Heart right ventricle (tissue), 16 donors: Measurements from ENCODE around the gene DDIT4. TPM values are rescaled to one million over a fixed set of nuclear protein-coding genes. Genes with fewer than 3 reads are reported as not detected.

Experiments
- ATAC-seq, 8 donors: fragments of 200-7000 bp; cut with Tn5 transposase; one replicate each; pipeline ENCODE4 v1.9.1; 2020; ENCODE audit warnings: mild to moderate bottlenecking in 8 of 8, moderate library complexity in 8 of 8, moderate number of reproducible peaks in 1 of 8
- DNase-seq, 2 donors: peaks; one replicate each; pipeline ENCODE4 v3.0.0-alpha.2; 2020
- H3K27ac ChIP-seq, 10 donors: fragments of 200-600 bp; sonication (generic) in 2 of 10; one replicate each; pipeline versions ENCODE4 v1.5.0 to v1.8.0; 2020 to 2022; ENCODE audit warnings: mild to moderate bottlenecking in 3 of 10
- H3K27me3 ChIP-seq, 7 donors: fragments of 200-600 bp; one replicate each; pipeline ENCODE4 v1.8.0; 2021 to 2022; ENCODE audit warnings: mild to moderate bottlenecking in 2 of 7
- H3K36me3 ChIP-seq, 9 donors: fragments of 200-600 bp; sonication (generic) in 1 of 9; one replicate each; pipeline versions ENCODE4 v1.5.0 to v1.8.0; 2020 to 2022; ENCODE audit warnings: mild to moderate bottlenecking in 2 of 9
- H3K4me1 ChIP-seq, 9 donors: fragments of 200-600 bp; sonication (generic) in 1 of 9; one replicate each; pipeline versions ENCODE4 v1.5.0 to v1.8.0; 2020 to 2022; ENCODE audit warnings: mild to moderate bottlenecking in 4 of 9
- H3K4me3 ChIP-seq, 10 donors: fragments of 200-600 bp; sonication (generic) in 2 of 10; one replicate each; pipeline versions ENCODE4 v1.5.0 to v1.8.0; 2020 to 2022; ENCODE audit warnings: mild to moderate bottlenecking in 7 of 10, moderate library complexity in 2 of 10
- H3K9me3 ChIP-seq, 11 donors: fragments of 200-600 bp in 10 of 11; sonication (generic) in 2 of 11; one replicate each; pipeline versions ENCODE4 v1.5.0 to v1.8.0; 2013 to 2022; ENCODE audit warnings: mild to moderate bottlenecking in 2 of 11, control low read depth in 1 of 11, moderate library complexity in 1 of 11
- WGBS, 2 donors: extraction: QIAGEN DNeasy Blood & Tissue Kit; methylation state at CpG; one replicate each; pipeline ENCODE4 v1.1.7; 2013; ENCODE audit warnings: inconsistent platforms in 1 of 2; 5-methylcytosine and 5-hydroxymethylcytosine counted together
- intact Hi-C, 10 donors: fragments of 100-400 bp; cut with DNase I; formaldehyde crosslinking; loops; one replicate each; pipeline versions ENCODE4 v1.11.1 to v1.14.2; 2022
- polyA plus RNA-seq, 2 donors: library from polyadenylated mRNA; stranded (reverse); fragments of 200-250 nt; gene quantifications; one replicate each; pipeline ENCODE4 v1.2.3, GENCODE V29; 2013
- total RNA-seq, 10 donors: library from RNA; stranded (reverse); fragmentation: NEBNext Ultra II Directional in 3 of 10; extraction: Animal tissue kit (Norgen Biotek cat#: 25700) in 3 of 10; gene quantifications; one replicate each; pipeline versions ENCODE4 v1.2.1 to v1.2.4, GENCODE V29; 2021 to 2023
- TF ChIP-seq, protein P1 (sequence below), 9 donors: fragments of 200-600 bp; sonication (generic) in 2 of 9; IDR thresholded peaks; one replicate each; pipeline versions ENCODE4 v1.5.0 to v1.8.0; 2021 to 2022; ENCODE audit warnings: antibody characterized with exemption in 9 of 9, mild to moderate bottlenecking in 5 of 9, moderate library complexity in 1 of 9
- donor health status: Arrhythmogenic right ventricular cardiomyopathy.
- donor health status: ischemic (EF 13 %, LVEDD 7.1; RV severe dilation, severe dysfunction).
- donor health status: healthy with polysubstance abuse.
- donor health status: DM: no; HTN: yes; CAD: no.
- donor health status: DM: no; HTN: no; CAD: no.
- donor health status: ischemic (EF 25% LVEDD 6.9; RV normal size, moderate dysfunction).
- donor health status: ischemic (EF 25% LVEDD 5.7; RV mildly dilated, moderate dysfunction).
- donor health status: healthy.
- donor health status: DM: yes; HTN: yes; CAD: no.
- donor health status: Ischemic cardiomyopathy.
- donor health status: ischemic (EF 35%, LVEDD 5.7; RV mildly dilated, moderate dysfunction).
- donor health status: nonischemic (EF 11% LVEDD 7.7; RV severe dilation, severe dysfunction).
- donor health status: DM: yes; HTN: yes; CAD: no.
- donor health status: PGD.
- donor health status: ischemic (EF 29% LVEDD 5.4; RV normal size, mild dysfunction).
- donor health status: nonischemic (EF 23%, LVEDD 6.1; RV moderate dilation, normal function).

The DDIT4 gene
- total and polyA plus RNA-seq, 12 donors = 13.6 to 135 (median 39.6) TPM

- intact Hi-C loops = loop anchor here in 7 of 10 donors (5.0 to 10.0 kb wide), 9 partner anchors 93 to 273 kb away; partner anchors contain the start of gene CHST3 (in 1 of the 7)
- TF ChIP-seq, protein P1, sequence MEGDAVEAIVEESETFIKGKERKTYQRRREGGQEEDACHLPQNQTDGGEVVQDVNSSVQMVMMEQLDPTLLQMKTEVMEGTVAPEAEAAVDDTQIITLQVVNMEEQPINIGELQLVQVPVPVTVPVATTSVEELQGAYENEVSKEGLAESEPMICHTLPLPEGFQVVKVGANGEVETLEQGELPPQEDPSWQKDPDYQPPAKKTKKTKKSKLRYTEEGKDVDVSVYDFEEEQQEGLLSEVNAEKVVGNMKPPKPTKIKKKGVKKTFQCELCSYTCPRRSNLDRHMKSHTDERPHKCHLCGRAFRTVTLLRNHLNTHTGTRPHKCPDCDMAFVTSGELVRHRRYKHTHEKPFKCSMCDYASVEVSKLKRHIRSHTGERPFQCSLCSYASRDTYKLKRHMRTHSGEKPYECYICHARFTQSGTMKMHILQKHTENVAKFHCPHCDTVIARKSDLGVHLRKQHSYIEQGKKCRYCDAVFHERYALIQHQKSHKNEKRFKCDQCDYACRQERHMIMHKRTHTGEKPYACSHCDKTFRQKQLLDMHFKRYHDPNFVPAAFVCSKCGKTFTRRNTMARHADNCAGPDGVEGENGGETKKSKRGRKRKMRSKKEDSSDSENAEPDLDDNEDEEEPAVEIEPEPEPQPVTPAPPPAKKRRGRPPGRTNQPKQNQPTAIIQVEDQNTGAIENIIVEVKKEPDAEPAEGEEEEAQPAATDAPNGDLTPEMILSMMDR (IDR thresholded peaks at IDR 0.05) = no peak
Observed at GRCh38 chr10:72227826-72228225, 45.9 kb upstream of the DDIT4 start.

DNA sequence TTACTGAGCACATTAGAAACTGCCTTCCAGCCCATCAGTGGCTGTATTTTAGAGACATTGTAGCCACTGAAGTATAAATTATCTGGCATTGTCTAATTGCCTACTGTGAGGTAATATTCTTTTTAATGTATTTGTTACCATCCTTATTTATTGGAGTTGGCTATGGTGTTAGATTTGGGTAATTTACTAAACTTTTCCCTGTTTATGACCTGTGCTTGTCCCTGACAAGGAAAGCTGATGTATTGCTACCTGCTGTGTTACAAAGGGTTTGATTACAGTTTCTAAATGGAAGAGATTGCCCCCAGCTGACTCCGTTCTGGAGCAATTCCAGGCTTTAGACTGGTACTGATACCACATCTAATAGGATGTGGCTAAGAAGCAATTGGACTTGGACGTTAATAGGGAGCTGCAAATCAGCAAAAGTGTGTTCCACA lies 45.4 kb upstream of the DDIT4 start:
- no peaks in the 10 kb centered on the region for H3K9me3 ChIP-seq
- DNase-seq (no peak), ATAC-seq (no peak)
- TF ChIP-seq, protein P1 (IDR thresholded peaks at IDR 0.05) = no peak
- WGBS, 2 donors = 55 to 60% methylated on average over 2 of the region's 2 CpGs
- peaks cover 0 to 50% (median 32%) of the 10 kb centered on the region in 9 donors for H3K4me1 ChIP-seq
- H3K27me3 ChIP-seq = no peaks in the 10 kb centered on the region
- H3K27ac ChIP-seq = peak overlapping the region in 4 of 10 donors; percentile 24 to 51 (median 43)
- no peak overlapping the region for H3K4me3 ChIP-seq
- peaks cover 0 to 96% (median 13%) of the 10 kb centered on the region in 9 donors for H3K36me3 ChIP-seq
- intact Hi-C loops = loop anchor here in 7 of 10 donors (5.0 to 10.0 kb wide), 9 partner anchors 94 to 274 kb away; partner anchors contain the start of gene CHST3 (in 1 of the 7)

More at GRCh38 chr10:72227826-72228225, 45.9 kb upstream of the DDIT4 start:
- Histone ChIP-seq H3K36me3 (peaks cover 0 to 91% (median 9%) of the 10 kb centered on the region in 9 donors), H3K9me3 (no peaks in the 10 kb centered on the region), H3K27me3 (no peaks in the 10 kb centered on the region), H3K27ac (peak overlapping the region in 2 of 10 donors; percentile 24 to 49), H3K4me1 (peaks cover 0 to 55% (median 37%) of the 10 kb centered on the region in 9 donors), H3K4me3 (no peak overlapping the region)
- DNase-seq = no peak
- no peak for ATAC-seq
- WGBS, 2 donors = 87 to 97% methylated on average over 5 to 6 of the region's 6 CpGs

GRCh38 chr10:72229261-72230251 lies 44.2 kb upstream of the DDIT4 start:
- peaks cover 0 to 41% (median 25%) of the 10 kb centered on the region in 9 donors for H3K4me1 ChIP-seq
- 55 to 58% methylated on average over 8 of the region's 8 CpGs for WGBS, 2 donors
- TF ChIP-seq, protein P1 (IDR thresholded peaks at IDR 0.05) = no peak

GRCh38 chr10:72233621-72234020 lies 40.1 kb upstream of the DDIT4 start:
- Histone ChIP-seq H3K9me3 (no peaks in the 10 kb centered on the region), H3K4me3 (no peak overlapping the region), H3K27ac (no peak overlapping the region), H3K27me3 (no peaks in the 10 kb centered on the region), H3K4me1 (peaks cover 0 to 34% (median 18%) of the 10 kb centered on the region in 9 donors), H3K36me3 (peaks cover 0 to 91% (median 32%) of the 10 kb centered on the region in 9 donors)
- ATAC-seq (no peak), DNase-seq (no peak)
- intact Hi-C loops = no loop called here
- TF ChIP-seq, protein P1 (IDR thresholded peaks at IDR 0.05) = no peak

More at GRCh38 chr10:72229261-72230251, 44.2 kb upstream of the DDIT4 start:
- Histone ChIP-seq H3K9me3 (no peaks in the 10 kb centered on the region), H3K27me3 (no peaks in the 10 kb centered on the region), H3K36me3 (peaks cover 0 to 98% (median 25%) of the 10 kb centered on the region in 9 donors), H3K4me3 (no peak overlapping the region), H3K27ac (peak overlapping the region in 7 of 10 donors; percentile 24 to 69 (median 36))
- ATAC-seq = peak in 3 of 8 donors; percentile 38 to 48 (median 45)
- intact Hi-C loops = loop anchor here in 7 of 10 donors (5.0 to 10.0 kb wide), 9 partner anchors 95 to 275 kb away; partner anchors contain the start of gene CHST3 (in 1 of the 7)
- DNase-seq = no peak
